Cardiac fibroblast (primary cell): Measurements from ENCODE around the gene SCP2D1.
"Not testable (repeated sequence)": the region's sequence is repeated elsewhere in the genome, so short reads cannot be mapped to it uniquely, and the experiment has no call there.

Source experiments
- DNase-seq, 2 donors: peaks; one replicate each; pipeline versions ENCODE4 v3.0.0 to v3.0.0-alpha.2; 2010; ENCODE audit warnings: low read depth in 2 of 2
- H3K4me3 ChIP-seq, 2 donors: replicated peaks in 1 of 2; 1 replicate in 1 of 2; 2 replicates in 1 of 2; pipeline ENCODE4 v1.5.1; 2011; ENCODE audit warnings: low read depth in 2 of 2, low read length in 2 of 2, mild to moderate bottlenecking in 2 of 2, moderate library complexity in 1 of 2
- CTCF ChIP-seq: IDR thresholded peaks from one replicate; pipeline ENCODE4 v1.5.1; 2011; ENCODE audit warnings: low read depth, mild to moderate bottlenecking, low read length, inconsistent platforms

Gene SCP2D1

DNA sequence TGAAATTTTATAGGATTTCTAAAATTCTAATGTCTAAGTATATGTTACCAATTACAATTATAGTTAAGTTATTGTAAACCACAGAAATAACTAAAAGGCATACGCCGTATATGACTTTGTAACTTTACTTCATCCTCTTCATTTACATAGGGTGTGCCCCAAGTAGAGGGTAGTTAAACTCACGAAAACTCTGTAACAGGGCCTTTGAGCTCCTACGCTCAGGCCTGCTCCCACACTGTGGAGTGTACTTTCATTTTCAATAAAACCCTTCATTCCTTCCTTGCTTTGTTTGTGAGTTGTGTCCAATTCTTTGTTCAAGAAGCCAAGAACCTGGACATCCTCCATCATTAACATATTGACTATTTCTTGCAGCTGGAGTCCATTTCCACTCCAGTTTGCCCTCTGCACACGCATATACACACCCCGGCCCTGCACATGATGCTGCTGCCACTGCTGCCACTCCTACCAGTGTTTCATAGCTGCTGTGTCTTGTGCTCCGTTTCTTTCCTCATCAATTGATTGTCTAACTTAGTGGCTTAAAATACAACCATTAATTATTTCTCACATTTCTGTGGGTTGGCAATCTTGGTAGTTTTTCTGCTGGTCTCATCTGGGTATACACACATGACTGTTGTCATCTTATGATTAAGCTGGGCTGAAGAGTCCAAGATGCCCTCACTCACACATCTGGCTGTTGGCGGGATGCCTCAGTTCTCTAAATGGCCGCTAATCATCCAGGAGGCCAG lies 33.0 kb upstream of the SCP2D1 start:
- DNase-seq, result no peak
- H3K4me3 ChIP-seq, result no peak overlapping the region
- no peak for TF ChIP-seq CTCF

GRCh38 chr20:18781509-18781908 lies 32.1 kb upstream of the SCP2D1 start:
- no peak for TF ChIP-seq CTCF
- no peak overlapping the region for H3K4me3 ChIP-seq

GRCh38 chr20:18783385-18783959 lies 30.1 kb upstream of the SCP2D1 start:
- H3K4me3 ChIP-seq, result no peak overlapping the region
- no peak for TF ChIP-seq CTCF
- no peak for DNase-seq

More at GRCh38 chr20:18781509-18781908, 32.1 kb upstream of the SCP2D1 start:
- DNase-seq, result no peak

DNA sequence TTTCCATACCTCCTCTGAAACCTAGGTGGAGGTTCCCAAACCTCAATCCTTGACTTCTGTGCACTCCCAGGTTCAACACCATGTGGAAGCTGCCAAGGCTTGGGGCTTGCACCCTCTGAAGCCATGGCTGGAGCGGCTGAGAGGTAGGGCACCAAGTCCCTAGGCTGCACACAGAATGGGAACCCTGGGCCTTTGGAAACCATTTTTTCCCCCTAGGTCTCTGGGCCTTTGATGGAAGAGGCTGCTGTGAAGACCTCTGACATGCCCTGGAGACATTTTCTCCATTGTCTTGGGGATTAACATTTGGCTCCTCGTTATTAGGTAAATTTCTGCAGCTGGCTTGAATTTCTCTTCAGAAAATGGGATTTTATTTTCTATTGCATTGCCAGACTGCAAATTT lies 26.5 kb upstream of the SCP2D1 start:
- not testable (repeated sequence) for H3K4me3 ChIP-seq, DNase-seq

DNA sequence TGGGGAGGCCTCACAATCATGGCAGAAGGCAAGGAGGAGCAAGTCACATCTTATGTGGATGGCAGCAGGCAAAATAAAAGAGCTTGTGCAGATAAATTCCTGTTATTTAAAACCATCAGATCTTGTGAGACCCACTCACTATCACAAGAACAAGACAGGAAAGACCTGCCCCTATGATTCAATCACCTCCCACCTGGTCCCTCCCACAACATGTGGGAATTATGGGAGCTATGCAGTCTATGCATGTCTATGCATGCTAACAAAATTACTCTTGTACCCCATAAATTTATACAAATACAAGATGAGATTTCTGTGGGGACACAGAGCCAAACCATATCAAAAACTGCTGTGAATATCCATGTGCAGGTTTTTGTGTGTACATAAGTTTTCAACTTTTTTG lies 25.6 kb upstream of the SCP2D1 start:
- DNase-seq, result no peak
- TF ChIP-seq CTCF, result no peak
- H3K4me3 ChIP-seq, result no peak overlapping the region

DNA sequence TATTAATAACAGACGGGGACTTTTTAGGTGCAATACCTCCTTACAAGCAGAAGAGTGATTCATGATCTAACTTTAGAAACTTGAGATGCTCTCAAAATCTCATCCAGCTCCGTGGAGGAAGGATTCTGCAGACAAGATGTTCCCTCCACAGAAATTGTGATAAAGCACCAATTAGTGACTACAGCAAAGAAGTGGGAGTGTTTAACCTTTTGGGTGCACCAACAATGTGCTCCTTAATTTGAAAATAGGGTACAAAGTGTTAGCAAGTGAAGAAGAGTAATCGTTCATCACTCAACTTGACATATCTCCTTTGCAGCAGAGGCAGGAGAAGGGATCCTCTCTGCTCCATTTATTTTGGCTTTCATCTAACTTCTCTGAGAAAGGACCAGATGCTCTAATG lies 22.8 kb upstream of the SCP2D1 start:
- no peak overlapping the region for H3K4me3 ChIP-seq
- no peak for TF ChIP-seq CTCF
- no peak for DNase-seq

- peak overlapping the region; percentile 72 to 73 for H3K4me3 ChIP-seq
- TF ChIP-seq CTCF, result no peak
- DNase-seq, result peak; percentile 89 to 91
Observed at GRCh38 chr20:18793625-18794427, 19.8 kb upstream of the SCP2D1 start.
